HG03064 (cell line): Measurements from ENCODE around the gene HMCES.
"Not testable (repeated sequence)": the region's sequence is repeated elsewhere in the genome, so short reads cannot be mapped to it uniquely, and the experiment has no call there.

Source experiments
- ATAC-seq: cut with Tn5 transposase; IDR thresholded peaks from one replicate; pipeline ENCODE4 v1.9.1; 2021; ENCODE audit warnings: low read depth; ENCODE audit not compliant: unreplicated experiment

HMCES gene

GRCh38 chr3:129343643-129344360 lies 65.1 kb downstream of the HMCES start:
- ATAC-seq = no peak

- no peak for ATAC-seq
Measured at GRCh38 chr3:129344540-129345220, 66.0 kb downstream of the HMCES start.

DNA sequence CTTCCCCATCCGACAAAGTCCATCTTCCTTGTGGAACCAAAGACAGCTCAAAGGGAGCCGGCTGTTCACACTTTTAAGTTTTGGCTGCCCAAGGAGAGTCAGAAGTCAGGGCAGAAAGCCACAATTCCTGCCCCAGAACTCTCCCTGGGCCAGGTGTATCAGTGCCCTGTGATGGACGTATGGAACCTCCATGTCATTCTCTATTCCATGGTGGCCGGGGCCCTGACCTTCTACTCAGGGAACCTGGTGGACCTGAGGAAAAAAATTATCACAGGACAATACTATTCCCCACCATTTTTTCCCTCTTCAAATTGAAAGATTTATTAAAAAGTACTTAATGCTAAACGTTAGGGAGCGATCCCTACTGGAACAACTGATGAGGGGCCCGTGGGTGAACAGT lies 66.6 kb downstream of the HMCES start:
- ATAC-seq = no peak

- no peak for ATAC-seq
Measured at GRCh38 chr3:129345971-129346370, 67.3 kb downstream of the HMCES start.

- ATAC-seq = no peak
Measured at GRCh38 chr3:129346695-129347457, 68.2 kb downstream of the HMCES start.

- no peak for ATAC-seq
Measured at GRCh38 chr3:129347458-129347845, 68.8 kb downstream of the HMCES start.

- ATAC-seq = no peak
Measured at GRCh38 chr3:129348734-129349133, 70.1 kb downstream of the HMCES start.

GRCh38 chr3:129349169-129349568 lies 70.5 kb downstream of the HMCES start:
- ATAC-seq = not testable (repeated sequence)

DNA sequence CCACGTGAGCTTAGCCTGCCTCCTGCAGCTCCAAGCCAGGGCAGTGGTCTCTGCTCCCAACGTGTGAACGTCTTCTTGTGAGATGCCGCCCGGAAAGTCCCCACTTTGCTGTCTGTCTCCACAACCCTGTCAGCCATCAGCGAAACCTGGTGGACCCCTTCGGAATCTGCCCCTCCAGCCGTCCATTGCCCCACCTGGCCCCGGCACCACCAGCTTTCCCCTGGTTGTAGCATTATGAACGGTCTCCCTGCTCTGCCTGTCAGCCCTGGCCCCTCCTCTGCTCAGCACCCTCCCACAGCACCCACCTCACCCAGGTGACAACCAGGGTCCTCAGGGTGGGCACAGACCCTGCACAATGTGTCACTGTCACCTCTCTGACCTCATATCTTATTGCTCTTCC lies 71.1 kb downstream of the HMCES start:
- no peak for ATAC-seq

- ATAC-seq = no peak
Measured at GRCh38 chr3:129352045-129352444, 73.4 kb downstream of the HMCES start.

- no peak for ATAC-seq
Measured at GRCh38 chr3:129352650-129353588, 74.2 kb downstream of the HMCES start.

DNA sequence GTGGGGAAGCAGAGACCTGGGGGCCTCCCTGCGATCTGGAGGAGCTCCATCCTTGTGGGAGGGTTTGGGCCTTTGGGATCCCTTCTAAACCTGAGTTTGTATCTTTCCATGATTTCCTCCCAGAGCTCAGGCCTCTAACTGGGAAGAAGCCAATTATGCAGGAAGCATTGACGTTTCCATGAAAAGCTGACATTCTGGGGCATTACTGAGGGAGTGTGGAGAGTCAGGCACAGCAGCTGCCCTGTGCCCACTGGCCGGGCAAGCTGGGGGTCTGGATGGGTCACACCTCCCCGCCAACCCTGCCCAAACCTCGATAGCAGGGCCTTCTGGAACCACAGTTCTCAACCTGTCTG lies 74.9 kb downstream of the HMCES start:
- no peak for ATAC-seq
